ENCODE data around the gene PLXNA2.

DNA sequence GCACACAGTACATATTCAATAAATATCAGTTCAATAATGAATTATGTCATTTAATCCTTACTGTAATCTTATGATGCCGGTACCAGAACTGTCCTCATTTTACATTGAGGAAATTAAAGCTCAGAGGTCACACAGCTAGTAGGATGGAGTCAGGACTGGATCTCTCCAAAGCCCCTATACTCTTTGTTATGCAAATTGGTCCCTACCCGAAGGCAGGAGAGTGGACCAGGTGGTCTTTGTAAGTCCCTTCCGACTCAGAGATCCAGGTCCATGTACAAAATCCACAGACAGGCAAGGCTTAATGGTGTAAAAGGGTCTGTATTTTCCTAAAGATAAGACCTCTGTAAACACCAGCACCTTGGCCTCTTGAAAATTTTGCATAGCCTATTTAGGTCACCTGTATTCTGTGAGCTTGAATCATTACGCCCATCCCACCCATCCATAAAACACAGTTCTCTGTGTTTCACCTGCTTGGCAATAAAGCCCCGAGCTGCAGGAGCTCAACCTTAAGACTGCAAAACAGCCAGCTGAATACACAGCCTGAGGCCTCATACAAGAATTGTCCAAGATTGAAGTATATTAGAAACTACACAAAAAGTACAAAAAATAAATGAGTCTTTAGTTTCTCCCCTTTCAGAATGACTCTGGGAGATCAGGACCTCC, 41.7 kb downstream of the PLXNA2 start:
- TF ChIP-seq TCF4 (CRISPR knock-in tag; IDR thresholded peaks at IDR 0.05; ENCODE audit: borderline replicate concordance) = no peak
- no peak for TF ChIP-seq ISL1 (CRISPR knock-in tag; IDR thresholded peaks at IDR 0.05)
- TF ChIP-seq, protein P1, sequence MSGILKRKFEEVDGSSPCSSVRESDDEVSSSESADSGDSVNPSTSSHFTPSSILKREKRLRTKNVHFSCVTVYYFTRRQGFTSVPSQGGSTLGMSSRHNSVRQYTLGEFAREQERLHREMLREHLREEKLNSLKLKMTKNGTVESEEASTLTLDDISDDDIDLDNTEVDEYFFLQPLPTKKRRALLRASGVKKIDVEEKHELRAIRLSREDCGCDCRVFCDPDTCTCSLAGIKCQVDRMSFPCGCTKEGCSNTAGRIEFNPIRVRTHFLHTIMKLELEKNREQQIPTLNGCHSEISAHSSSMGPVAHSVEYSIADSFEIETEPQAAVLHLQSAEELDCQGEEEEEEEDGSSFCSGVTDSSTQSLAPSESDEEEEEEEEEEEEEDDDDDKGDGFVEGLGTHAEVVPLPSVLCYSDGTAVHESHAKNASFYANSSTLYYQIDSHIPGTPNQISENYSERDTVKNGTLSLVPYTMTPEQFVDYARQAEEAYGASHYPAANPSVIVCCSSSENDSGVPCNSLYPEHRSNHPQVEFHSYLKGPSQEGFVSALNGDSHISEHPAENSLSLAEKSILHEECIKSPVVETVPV (CRISPR knock-in tag; IDR thresholded peaks at IDR 0.05) = no peak
- no peak for TF ChIP-seq ZFP30 (CRISPR knock-in tag; IDR thresholded peaks at IDR 0.05)
- no peak for TF ChIP-seq CSDC2 (CRISPR knock-in tag; IDR thresholded peaks at IDR 0.05)
- no peak for TF ChIP-seq ARNTL (CRISPR knock-in tag; IDR thresholded peaks at IDR 0.05; ENCODE audit: borderline replicate concordance, low read depth)
- TF ChIP-seq, protein P2, sequence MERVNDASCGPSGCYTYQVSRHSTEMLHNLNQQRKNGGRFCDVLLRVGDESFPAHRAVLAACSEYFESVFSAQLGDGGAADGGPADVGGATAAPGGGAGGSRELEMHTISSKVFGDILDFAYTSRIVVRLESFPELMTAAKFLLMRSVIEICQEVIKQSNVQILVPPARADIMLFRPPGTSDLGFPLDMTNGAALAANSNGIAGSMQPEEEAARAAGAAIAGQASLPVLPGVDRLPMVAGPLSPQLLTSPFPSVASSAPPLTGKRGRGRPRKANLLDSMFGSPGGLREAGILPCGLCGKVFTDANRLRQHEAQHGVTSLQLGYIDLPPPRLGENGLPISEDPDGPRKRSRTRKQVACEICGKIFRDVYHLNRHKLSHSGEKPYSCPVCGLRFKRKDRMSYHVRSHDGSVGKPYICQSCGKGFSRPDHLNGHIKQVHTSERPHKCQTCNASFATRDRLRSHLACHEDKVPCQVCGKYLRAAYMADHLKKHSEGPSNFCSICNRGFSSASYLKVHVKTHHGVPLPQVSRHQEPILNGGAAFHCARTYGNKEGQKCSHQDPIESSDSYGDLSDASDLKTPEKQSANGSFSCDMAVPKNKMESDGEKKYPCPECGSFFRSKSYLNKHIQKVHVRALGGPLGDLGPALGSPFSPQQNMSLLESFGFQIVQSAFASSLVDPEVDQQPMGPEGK (CRISPR knock-in tag; IDR thresholded peaks at IDR 0.05; ENCODE audit: borderline replicate concordance) = no peak
- no peak for TF ChIP-seq ZNF8 (CRISPR knock-in tag; IDR thresholded peaks at IDR 0.05)
